Activated CD8-positive, alpha-beta memory T cell treated with anti-CD3 and anti-CD28 coated beads for 36 hours (primary cell): ENCODE results near the gene AQP3. TPM values are rescaled to one million over a fixed set of nuclear protein-coding genes. Genes with fewer than 3 reads are reported as not detected.
"Not testable (repeated sequence)": the region's sequence is repeated elsewhere in the genome, so short reads cannot be mapped to it uniquely, and the experiment has no call there.

Experiments used
- CTCF ChIA-PET: fragments of 350-600 bp; sonication (Branson Sonifier 250); formaldehyde crosslinking; loops from one replicate; lab custom pipeline; 2021; ENCODE audit warnings: antibody characterized with exemption; lab: Charles Lee
- POLR2A ChIA-PET: fragments of 350-600 bp; sonication (Branson Sonifier 250); formaldehyde crosslinking; loops from one replicate; lab custom pipeline; 2021; ENCODE audit warnings: antibody characterized with exemption; lab: Charles Lee
- total RNA-seq, 2 experiments: library from RNA; stranded (reverse); gene quantifications; one replicate each; pipeline ENCODE4 v1.2.3, GENCODE V29; 2021

The AQP3 gene
- total RNA-seq, 2 experiments from 2014 or later = 1.6 to 1.7 TPM

DNA sequence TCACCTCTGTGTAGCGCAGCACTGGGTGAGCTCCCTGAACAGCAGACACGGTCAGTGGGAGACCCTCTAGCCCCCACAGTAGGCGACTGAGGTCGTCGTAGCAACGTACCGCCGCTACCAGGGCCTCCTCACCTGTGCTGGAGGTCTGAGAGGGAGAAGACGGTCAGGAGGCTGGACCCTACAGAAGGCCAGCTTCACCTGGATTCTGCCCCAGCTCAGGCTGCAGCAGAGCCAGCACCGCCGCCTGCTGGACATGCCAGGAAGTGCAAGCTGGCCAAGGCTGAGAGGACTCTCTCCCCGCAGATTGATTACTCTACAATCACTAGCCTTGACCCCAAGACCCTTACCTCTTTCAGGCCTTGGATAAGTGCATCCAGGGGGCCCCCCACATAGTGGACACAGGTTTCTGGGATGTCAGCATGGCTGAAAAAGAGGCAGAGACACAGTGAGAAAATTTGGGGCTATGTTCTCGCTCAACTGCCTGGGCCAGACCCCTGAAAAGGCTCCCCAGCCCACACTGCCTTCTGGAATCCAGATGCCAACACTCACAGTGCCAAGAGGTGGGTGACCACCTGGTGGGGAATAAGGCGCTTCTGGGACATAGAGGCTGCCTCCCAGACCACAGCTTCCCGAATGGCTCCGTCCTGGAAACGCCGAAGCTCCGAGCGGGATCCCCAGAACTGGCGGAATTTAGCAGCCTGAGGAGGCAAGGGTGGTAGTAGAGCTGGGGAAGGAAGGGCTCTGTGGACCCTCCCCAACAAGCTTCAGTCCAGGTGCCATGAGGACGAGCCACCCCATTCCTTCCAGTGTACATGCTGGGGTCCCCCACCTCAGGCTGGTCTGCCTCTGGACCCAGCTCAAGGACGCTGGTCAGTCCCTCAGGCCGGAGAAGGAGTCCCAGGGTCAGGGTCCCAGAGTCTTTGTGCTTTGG, 19.4 kb upstream of the AQP3 start:
- POLR2A ChIA-PET = interaction anchor here (0.6 kb wide), 1 partner anchor 66 kb away, joined by 3 read pairs; no protein-coding TSS in a partner anchor
- CTCF ChIA-PET = interaction anchor here (0.6 to 4.6 kb wide), 16 partner anchors 11 to 181 kb away, joined by 3 to 29 read pairs (median 4); partner anchors contain the start of genes AQP3, AQP7 and NFX1

GRCh38 chr9:33465596-33466564, 18.5 kb upstream of the AQP3 start:
- POLR2A ChIA-PET = no interaction called here
- CTCF ChIA-PET = interaction anchor here (0.7 to 4.6 kb wide), 15 partner anchors 10 to 180 kb away, joined by 3 to 29 read pairs (median 3); partner anchors contain the start of genes AQP3, AQP7 and NFX1

DNA sequence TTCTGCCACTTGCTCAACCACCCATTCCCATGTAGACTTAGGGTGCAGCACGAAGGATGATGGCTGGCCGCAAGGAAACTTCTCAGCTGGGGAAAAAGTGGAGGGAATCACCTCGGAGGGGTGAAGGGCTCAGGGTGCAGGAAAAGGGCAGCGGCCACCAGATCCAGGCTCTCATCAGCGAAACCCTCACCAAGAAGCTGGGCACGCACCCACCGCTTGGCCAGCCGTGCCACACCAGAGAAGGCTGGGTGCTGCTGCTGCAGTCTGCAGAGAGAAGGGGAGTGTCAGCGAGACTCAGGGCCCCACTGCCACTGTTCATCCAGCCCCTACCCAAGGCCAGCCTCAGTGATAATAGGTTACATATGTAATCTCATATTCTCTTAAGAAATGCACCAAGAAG, 17.7 kb upstream of the AQP3 start:
- CTCF ChIA-PET = interaction anchor here (0.8 to 4.6 kb wide), 5 partner anchors 12 to 91 kb away, joined by 3 to 29 read pairs (median 12); no protein-coding TSS in a partner anchor
- POLR2A ChIA-PET = no interaction called here

DNA sequence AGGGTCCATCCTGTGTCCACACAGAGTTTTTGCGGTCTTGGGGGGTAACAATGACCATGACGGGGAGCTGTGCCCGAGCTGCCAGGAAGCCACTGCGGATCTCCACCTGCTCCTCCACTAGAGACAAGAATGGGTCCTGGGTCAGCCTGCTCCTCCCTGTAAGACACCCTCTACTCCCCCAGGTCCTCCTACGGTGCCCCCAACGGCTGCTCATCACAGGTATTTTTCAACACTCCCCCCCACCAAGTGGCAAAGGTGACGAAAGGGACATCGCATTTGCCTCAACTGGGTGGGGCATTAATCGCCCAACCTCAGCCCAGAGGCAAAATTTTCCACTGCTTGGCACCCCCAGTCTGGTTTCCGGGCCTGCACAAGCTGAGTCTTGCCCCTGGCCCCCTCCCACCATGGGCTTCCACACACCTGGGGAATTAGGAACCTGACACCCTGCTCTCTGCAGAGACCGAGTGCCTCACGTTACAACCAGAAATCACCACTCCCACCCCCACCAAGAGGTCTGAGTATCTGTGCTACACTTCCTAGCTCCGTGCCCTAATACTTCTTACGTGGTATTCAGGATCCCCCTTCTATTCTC, 16.7 kb upstream of the AQP3 start:
- CTCF ChIA-PET = interaction anchor here (0.6 to 4.5 kb wide), 6 partner anchors 10 to 136 kb away, joined by 3 to 18 read pairs (median 4); partner anchors contain the start of gene NOL6
- POLR2A ChIA-PET = interaction anchor here (1.0 kb wide), 1 partner anchor 9 kb away, joined by 4 read pairs; no protein-coding TSS in a partner anchor

DNA sequence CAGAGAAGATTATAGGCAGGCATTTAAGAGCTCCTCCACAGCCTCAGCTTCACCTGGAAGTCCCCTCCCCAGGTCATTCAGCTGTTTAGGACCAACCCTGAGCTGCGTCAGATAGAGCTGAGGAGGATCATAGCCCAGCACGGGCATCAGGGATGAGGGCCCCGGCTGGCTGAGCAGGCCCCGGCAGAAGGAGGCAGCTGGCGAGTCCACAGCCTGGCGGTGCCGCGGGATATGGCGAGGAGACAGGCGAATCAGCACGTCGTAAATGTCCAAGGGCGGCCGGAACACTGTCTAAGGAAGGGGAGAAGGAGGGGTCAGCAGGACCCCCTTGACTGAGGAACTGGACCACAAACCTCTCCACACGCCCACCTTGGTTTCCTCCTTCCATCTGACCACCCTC, 15.8 kb upstream of the AQP3 start:
- POLR2A ChIA-PET = interaction anchor here (0.5 to 0.6 kb wide), 2 partner anchors 10 to 36 kb away, joined by 3 to 5 read pairs; no protein-coding TSS in a partner anchor

DNA sequence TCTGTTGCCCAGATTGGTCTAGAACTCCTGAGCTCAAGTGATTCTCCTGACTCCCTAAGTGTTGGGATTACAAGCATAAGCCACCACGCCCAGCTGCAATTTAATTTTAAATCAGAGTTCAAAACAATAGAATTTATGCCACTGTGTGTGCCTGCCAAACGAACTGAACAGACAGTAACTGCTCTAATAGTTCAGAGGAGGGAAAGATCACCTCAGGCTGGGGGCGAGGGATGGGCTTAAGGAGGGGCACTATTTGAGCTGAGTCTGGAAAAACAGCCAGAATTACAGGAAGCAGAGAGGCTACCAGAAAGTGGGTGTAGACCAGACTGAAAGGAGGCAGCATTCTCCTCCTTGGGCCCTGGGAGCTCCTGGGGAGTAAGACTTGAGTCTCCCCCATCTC, 14.1 kb upstream of the AQP3 start:
- ChIA-PET POLR2A (no interaction called here), CTCF (interaction anchor here (4.5 kb wide), 1 partner anchor 9 kb away, joined by 18 read pairs; no protein-coding TSS in a partner anchor)

More for the DNA sequence above, 15.8 kb upstream of the AQP3 start:
- CTCF ChIA-PET = interaction anchor here (0.8 to 4.5 kb wide), 5 partner anchors 11 to 59 kb away, joined by 3 to 18 read pairs (median 5); partner anchors contain the start of gene NOL6

GRCh38 chr9:33460854-33461253, 13.5 kb upstream of the AQP3 start:
- POLR2A ChIA-PET = interaction anchor here (2.2 kb wide), 1 partner anchor 13 kb away, joined by 10 read pairs; the partner anchor contains the start of gene NOL6
- CTCF ChIA-PET = interaction anchor here (4.5 kb wide), 1 partner anchor 9 kb away, joined by 18 read pairs; no protein-coding TSS in a partner anchor

- ChIA-PET POLR2A (interaction anchor here (0.6 to 2.2 kb wide), 4 partner anchors 11 to 51 kb away, joined by 3 to 10 read pairs (median 4); partner anchors contain the start of genes AQP3 and NOL6), CTCF (interaction anchor here (1.0 to 1.5 kb wide), 4 partner anchors 12 to 56 kb away, joined by 3 to 6 read pairs (median 4); partner anchors contain the start of gene AQP3)
Measured at GRCh38 chr9:33459115-33459514, 11.7 kb upstream of the AQP3 start.

GRCh38 chr9:33458444-33458843, 11.1 kb upstream of the AQP3 start:
- CTCF ChIA-PET = interaction anchor here (1.0 to 1.5 kb wide), 3 partner anchors 11 to 55 kb away, joined by 3 to 6 read pairs (median 5); partner anchors contain the start of gene AQP3
- POLR2A ChIA-PET = interaction anchor here (0.6 to 2.2 kb wide), 3 partner anchors 12 to 52 kb away, joined by 3 to 10 read pairs (median 6); partner anchors contain the start of genes AQP3 and NOL6

GRCh38 chr9:33455945-33456344, 8.6 kb upstream of the AQP3 start:
- POLR2A ChIA-PET = interaction anchor here (1.2 kb wide), 1 partner anchor 9 kb away, joined by 5 read pairs; the partner anchor contains the start of gene AQP3

GRCh38 chr9:33455456-33455855, 8.1 kb upstream of the AQP3 start:
- ChIA-PET POLR2A (interaction anchor here (1.2 kb wide), 1 partner anchor 8 kb away, joined by 5 read pairs; the partner anchor contains the start of gene AQP3), CTCF (interaction anchor here (0.7 to 1.3 kb wide), 2 partner anchors 11 to 81 kb away, joined by 3 to 4 read pairs; no protein-coding TSS in a partner anchor)

More at GRCh38 chr9:33455945-33456344, 8.6 kb upstream of the AQP3 start:
- CTCF ChIA-PET = interaction anchor here (0.7 to 1.3 kb wide), 2 partner anchors 10 to 81 kb away, joined by 3 to 4 read pairs; no protein-coding TSS in a partner anchor

DNA sequence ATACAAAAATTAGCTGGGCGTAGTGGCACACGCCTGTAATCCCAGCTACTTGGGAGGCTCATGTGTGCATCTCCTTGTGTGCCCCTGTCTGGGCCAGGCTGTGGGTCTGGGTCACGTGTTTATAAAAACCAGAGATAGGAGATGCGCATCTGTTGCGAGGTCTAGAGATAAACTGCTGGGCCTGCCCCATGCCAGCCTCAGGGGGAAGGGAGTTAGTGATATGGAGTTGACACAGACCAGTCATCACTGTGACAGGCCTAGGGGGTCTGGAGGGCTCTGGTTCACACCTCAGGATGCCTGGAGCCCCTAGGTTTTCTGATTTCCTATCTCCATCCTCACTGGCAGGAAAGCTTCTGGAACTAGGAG, 7.3 kb upstream of the AQP3 start:
- POLR2A ChIA-PET = not testable (repeated sequence)
- CTCF ChIA-PET = interaction anchor here (1.3 to 4.6 kb wide), 4 partner anchors 12 to 79 kb away, joined by 3 to 38 read pairs (median 21); no protein-coding TSS in a partner anchor

DNA sequence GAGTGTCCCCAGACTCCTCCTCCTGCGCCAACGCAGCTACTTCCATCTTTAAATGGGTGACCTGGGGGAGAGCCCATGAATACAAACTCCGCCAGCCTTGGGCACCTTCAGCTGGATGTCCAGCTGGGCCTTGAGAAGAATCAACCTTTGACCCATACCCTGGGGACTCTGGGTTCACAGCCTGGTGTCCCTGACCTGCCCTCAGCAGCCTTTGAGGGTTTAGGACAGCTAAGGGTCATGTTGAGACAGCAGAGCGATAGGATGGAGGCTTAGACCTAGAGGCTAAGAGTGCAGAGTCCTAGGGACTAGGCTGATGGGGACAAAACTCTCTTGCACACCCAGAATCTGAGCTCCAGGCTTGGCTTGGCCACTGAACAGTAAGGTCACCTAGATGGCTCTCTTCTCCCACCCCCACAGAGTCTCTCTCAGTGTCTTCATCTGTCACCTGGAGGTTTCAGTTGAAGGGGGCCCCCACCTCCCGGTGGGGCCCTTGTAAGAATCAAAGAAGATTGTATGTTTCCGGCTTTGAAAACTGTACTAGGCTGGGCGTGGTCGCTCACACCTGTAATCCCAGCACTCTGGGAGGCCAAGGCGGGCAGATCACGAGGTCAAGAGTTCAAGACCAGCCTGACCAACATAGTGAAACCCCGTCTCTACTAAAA, 6.7 kb upstream of the AQP3 start:
- POLR2A ChIA-PET = interaction anchor here (1.2 kb wide), 1 partner anchor 19 kb away, joined by 7 read pairs; the partner anchor contains the start of gene NOL6
- CTCF ChIA-PET = interaction anchor here (0.5 to 4.6 kb wide), 8 partner anchors 8 to 381 kb away, joined by 3 to 38 read pairs (median 11); partner anchors contain the start of gene NOL6

- ChIA-PET CTCF (interaction anchor here (0.5 to 4.6 kb wide), 17 partner anchors 9 to 444 kb away, joined by 3 to 38 read pairs (median 3); partner anchors contain the start of genes NFX1 and NOL6), POLR2A (interaction anchor here (0.8 to 1.2 kb wide), 3 partner anchors 20 to 163 kb away, joined by 3 to 7 read pairs (median 3); partner anchors contain the start of gene NOL6)
Measured at GRCh38 chr9:33453286-33453860, 6.0 kb upstream of the AQP3 start.

- CTCF ChIA-PET = interaction anchor here (0.6 to 4.6 kb wide), 15 partner anchors 8 to 444 kb away, joined by 3 to 38 read pairs (median 4); partner anchors contain the start of genes NFX1 and NOL6
- POLR2A ChIA-PET = interaction anchor here (0.8 to 1.2 kb wide), 3 partner anchors 20 to 163 kb away, joined by 3 to 7 read pairs (median 3); partner anchors contain the start of gene NOL6
Measured at GRCh38 chr9:33452828-33453271, 5.5 kb upstream of the AQP3 start.
